ENCODE data around the gene KDM5B. TPM values are rescaled to one million over a fixed set of nuclear protein-coding genes. Genes with fewer than 3 reads are reported as not detected.

KDM5B gene
- total and polyA plus RNA-seq, 2 of the 8 experiments (the other 6 are each of a cell fraction or from before 2014, with no cell fraction given) = 73.3 to 210 TPM

DNA sequence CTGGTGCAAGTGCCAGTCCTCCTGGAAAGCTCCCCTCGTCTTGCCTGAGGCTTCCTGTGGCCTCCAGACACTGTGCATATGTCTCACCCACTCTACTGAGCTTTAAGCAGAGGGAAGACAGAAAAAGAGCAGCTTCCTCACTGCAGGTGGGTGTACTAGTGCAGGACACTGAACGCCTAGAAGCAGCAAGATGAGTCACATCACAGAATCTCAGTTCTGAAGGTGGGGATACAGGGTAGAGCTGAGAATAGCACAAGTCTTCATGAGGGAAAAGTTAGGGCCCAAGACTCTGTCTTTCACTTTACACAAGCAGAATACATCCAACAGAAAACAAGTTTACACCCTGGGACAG is 39.9 kb upstream of the KDM5B start:
- H4K8ac ChIP-seq (ENCODE audit: extremely low read depth, insufficient read depth, low read length) = no peak overlapping the region
- no peak overlapping the region for H2BK12ac ChIP-seq (ENCODE audit: low read depth, low read length)
- no peak overlapping the region for H3K14ac ChIP-seq (ENCODE audit: insufficient read length)
- no peaks in the 10 kb centered on the region; a peak in 1 of 4 replicates for H3K79me2 ChIP-seq (ENCODE audit: control insufficient read depth in 1 of 2, insufficient read depth in 2 of 2, low read length in 2 of 2)
- H2AK5ac ChIP-seq (ENCODE audit: low read depth, low read length) = no peak overlapping the region
- peaks cover 2% of the 10 kb centered on the region; the same call in 1 of the 2 replicates for H3K79me1 ChIP-seq (ENCODE audit: low read depth, low read length)
- no peak overlapping the region for H2BK15ac ChIP-seq (ENCODE audit: low read length)
- H2BK120ac ChIP-seq (replicated peaks; ENCODE audit: low read depth, low read length) = no peak overlapping the region
- no peak overlapping the region for H3K56ac ChIP-seq (replicated peaks; ENCODE audit: insufficient read length, low read depth, low read length)
- H2BK5ac ChIP-seq (ENCODE audit: low read depth, low read length) = no peak overlapping the region
- H3K9me3 ChIP-seq (ENCODE audit: insufficient read depth in 2 of 2, low read depth in 1 of 2, low read length in 1 of 2) = no peaks in the 10 kb centered on the region
- no peak overlapping the region for H3K4me2 ChIP-seq (ENCODE audit: insufficient read depth in 1 of 2, low read depth in 2 of 2, low read length in 2 of 2)
- H4K20me1 ChIP-seq (replicated peaks in 1 of 2; ENCODE audit: control insufficient read depth in 1 of 2, insufficient read depth in 2 of 2, low read length in 2 of 2) = peaks cover 3 to 7% of the 10 kb centered on the region in 2 experiments
- H3K23me2 ChIP-seq (ENCODE audit: low read depth, low read length) = no peaks in the 10 kb centered on the region
- no peaks in the 10 kb centered on the region for H3K27me3 ChIP-seq (replicated peaks in 1 of 4; ENCODE audit: control insufficient read depth in 3 of 4, extremely low read depth in 1 of 4, insufficient read depth in 3 of 4, low read length in 3 of 4)
- DNase-seq (ENCODE audit: low read depth in 1 of 2, low spot score in 2 of 2) = no peak
- no peak overlapping the region for H3K23ac ChIP-seq (ENCODE audit: insufficient read length)
- no peak overlapping the region for H3K27ac ChIP-seq (ENCODE audit: low read depth, low read length)
- CTCF ChIA-PET (ENCODE audit: partially characterized antibody) = interaction anchor here (1.2 kb wide), 1 partner anchor 33 kb away, joined by 3 read pairs; no protein-coding TSS in a partner anchor
- H3K4me1 ChIP-seq (replicated peaks in 1 of 4; ENCODE audit: control insufficient read depth in 3 of 4, insufficient read depth in 4 of 4, low read length in 3 of 4) = peaks cover 0 to 5% (median 0%) of the 10 kb centered on the region in 4 experiments; a peak in 1 of 7 replicates
- H2AFZ ChIP-seq (ENCODE audit: low read length) = no peak overlapping the region
- H3K4me3 ChIP-seq (ENCODE audit: extremely low read depth in 1 of 4, insufficient read depth in 2 of 4, low read depth in 3 of 4, low read length in 4 of 4) = no peak overlapping the region
- H4K91ac ChIP-seq (replicated peaks; ENCODE audit: insufficient read length, low read length) = no peak overlapping the region
- no peak for FAIRE-seq
- no peak overlapping the region for H2BK20ac ChIP-seq (ENCODE audit: low read length)
- H4K5ac ChIP-seq (ENCODE audit: insufficient read length, low read depth, low read length) = no peak overlapping the region
- 79% methylated on average over 2 of the region's 2 CpGs; no CpG with 5 or more reads in 1 of the 2 experiments for WGBS, 2 experiments (ENCODE audit: extremely low coverage in 1 of 2, insufficient coverage in 1 of 2, insufficient read length in 1 of 2, insufficient replicate concordance in 2 of 2, low coverage in 1 of 2, low lambda C conversion rate in 2 of 2, missing lambda C conversion rate in 1 of 2)
- no peak overlapping the region for H3K9ac ChIP-seq (replicated peaks in 1 of 4; ENCODE audit: extremely low read depth in 1 of 4, low read depth in 3 of 4, low read length in 3 of 4)
- no peak overlapping the region for H3K4ac ChIP-seq (replicated peaks; ENCODE audit: insufficient read length, low read depth, low read length)
- POLR2A ChIA-PET (ENCODE audit: partially characterized antibody) = interaction anchor here (0.5 to 6.6 kb wide), 8 partner anchors 10 to 73 kb away, joined by 3 to 46 read pairs (median 4); partner anchors contain the start of genes KDM5B and PCAT6
- H3K36me3 ChIP-seq (ENCODE audit: control insufficient read depth in 2 of 4, insufficient read depth in 4 of 4, low read length in 3 of 4) = peaks cover 3 to 13% (median 10%) of the 10 kb centered on the region in 4 experiments; a peak in 6 of 8 replicates
- H3K18ac ChIP-seq (ENCODE audit: extremely low read depth, low read length) = no peak overlapping the region
- TF ChIP-seq CBX5 (IDR thresholded peaks at IDR 0.05; ENCODE audit: low read depth, low read length) (no peak), JUN (IDR thresholded peaks at IDR 0.05; ENCODE audit: low read depth, low read length) (no peak), PHF8 (conservative IDR thresholded peaks at IDR 0.05; ENCODE audit: low read depth, low read length) (no peak), CHD1 (IDR thresholded peaks at IDR 0.05; ENCODE audit: low read depth, low read length) (no peak), NRF1 (IDR thresholded peaks at IDR 0.05; ENCODE audit: low read depth, low read length) (no peak), MAFK (IDR thresholded peaks at IDR 0.05; ENCODE audit: low read depth, low read length) (no peak), HDAC2 (IDR thresholded peaks at IDR 0.05; ENCODE audit: borderline replicate concordance in 1 of 2, low read depth in 2 of 2, low read length in 2 of 2) (no peak), JUND (IDR thresholded peaks at IDR 0.05; ENCODE audit: low read length) (no peak), YY1 (IDR thresholded peaks at IDR 0.05; ENCODE audit: low read depth, low read length) (no peak), RFX5 (IDR thresholded peaks at IDR 0.05; ENCODE audit: borderline replicate concordance, low read depth, low read length) (no peak)
- TF ChIP-seq, protein P1, sequence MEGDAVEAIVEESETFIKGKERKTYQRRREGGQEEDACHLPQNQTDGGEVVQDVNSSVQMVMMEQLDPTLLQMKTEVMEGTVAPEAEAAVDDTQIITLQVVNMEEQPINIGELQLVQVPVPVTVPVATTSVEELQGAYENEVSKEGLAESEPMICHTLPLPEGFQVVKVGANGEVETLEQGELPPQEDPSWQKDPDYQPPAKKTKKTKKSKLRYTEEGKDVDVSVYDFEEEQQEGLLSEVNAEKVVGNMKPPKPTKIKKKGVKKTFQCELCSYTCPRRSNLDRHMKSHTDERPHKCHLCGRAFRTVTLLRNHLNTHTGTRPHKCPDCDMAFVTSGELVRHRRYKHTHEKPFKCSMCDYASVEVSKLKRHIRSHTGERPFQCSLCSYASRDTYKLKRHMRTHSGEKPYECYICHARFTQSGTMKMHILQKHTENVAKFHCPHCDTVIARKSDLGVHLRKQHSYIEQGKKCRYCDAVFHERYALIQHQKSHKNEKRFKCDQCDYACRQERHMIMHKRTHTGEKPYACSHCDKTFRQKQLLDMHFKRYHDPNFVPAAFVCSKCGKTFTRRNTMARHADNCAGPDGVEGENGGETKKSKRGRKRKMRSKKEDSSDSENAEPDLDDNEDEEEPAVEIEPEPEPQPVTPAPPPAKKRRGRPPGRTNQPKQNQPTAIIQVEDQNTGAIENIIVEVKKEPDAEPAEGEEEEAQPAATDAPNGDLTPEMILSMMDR (IDR thresholded peaks at IDR 0.05; ENCODE audit: control extremely low read depth in 1 of 3, insufficient read depth in 1 of 3, low read depth in 1 of 3, low read length in 3 of 3) = no peak

Data from H1 (cell line).